Neural cell (in vitro differentiated cells): ENCODE results near the gene ATP12A. TPM values are rescaled to one million over a fixed set of nuclear protein-coding genes. Genes with fewer than 3 reads are reported as not detected.

Source experiments
- H2AFZ ChIP-seq: fragments of 200-600, 300-800 bp; sonication (generic), shearing (Covaris generic); 2 replicates; pipeline ENCODE4 v1.6.0; 2014; ENCODE audit warnings: low read depth, mild to moderate bottlenecking, antibody characterized with exemption, low read length, moderate library complexity
- H3F3A ChIP-seq: fragments of 200-600 bp; shearing (Covaris generic); 2 replicates; pipeline ENCODE4 v1.6.1; 2016; ENCODE audit warnings: mild to moderate bottlenecking, moderate library complexity, mixed read lengths, antibody characterized with exemption, low read length; ENCODE audit not compliant: insufficient read depth, poor library complexity, severe bottlenecking
- H3K27ac ChIP-seq: fragments of 200-600, 300-800 bp; sonication (generic), shearing (Covaris generic); 2 replicates; pipeline ENCODE4 v1.5.1; 2014; ENCODE audit warnings: mild to moderate bottlenecking, low read length, moderate library complexity
- H3K27me3 ChIP-seq: fragments of 300-800, 200-600 bp; sonication (generic), shearing (Covaris generic); 2 replicates; pipeline ENCODE4 v1.6.0; 2014; ENCODE audit warnings: mild to moderate bottlenecking, low read depth, low read length, moderate library complexity; ENCODE audit not compliant: insufficient read depth
- H3K36me3 ChIP-seq: fragments of 300-800, 200-600 bp; sonication (generic), shearing (Covaris generic); 2 replicates; pipeline ENCODE4 v1.5.1; 2014; ENCODE audit warnings: mild to moderate bottlenecking, antibody characterized with exemption, low read length, moderate library complexity; ENCODE audit not compliant: insufficient read depth
- H3K4me2 ChIP-seq: fragments of 300-800, 200-600 bp; sonication (generic), shearing (Covaris generic); 2 replicates; pipeline ENCODE4 v1.6.0; 2014; ENCODE audit warnings: mild to moderate bottlenecking, low read length
- H3K4me3 ChIP-seq: fragments of 300-800, 200-600 bp; sonication (generic), shearing (Covaris generic); 2 replicates; pipeline ENCODE4 v1.5.1; 2014; ENCODE audit warnings: mild to moderate bottlenecking, low read length, moderate library complexity
- H3K79me2 ChIP-seq: fragments of 200-600 bp; shearing (Covaris generic); replicated peaks from 2 replicates; pipeline ENCODE4 v1.6.0; 2014; ENCODE audit warnings: mild to moderate bottlenecking, low read length, moderate library complexity; ENCODE audit not compliant: insufficient read depth
- H3K9ac ChIP-seq: fragments of 300-800, 200-600 bp; sonication (generic), shearing (Covaris generic); 2 replicates; pipeline ENCODE4 v1.6.1; 2016; ENCODE audit warnings: mild to moderate bottlenecking, low read length, mixed read lengths
- H3K9me2 ChIP-seq: fragments of 200-600 bp; shearing (Covaris generic); 2 replicates; pipeline ENCODE4 v1.6.1; 2016; ENCODE audit warnings: mild to moderate bottlenecking, low read length, mixed read lengths; ENCODE audit not compliant: insufficient read depth
- H3K9me3 ChIP-seq: fragments of 200-600, 300-800 bp; sonication (generic), shearing (Covaris generic); 2 replicates; pipeline ENCODE4 v1.6.1; 2016; ENCODE audit warnings: mild to moderate bottlenecking, mixed run types, low read length, moderate library complexity, mixed read lengths
- H4K20me1 ChIP-seq: fragments of 200-600 bp; shearing (Covaris generic); 2 replicates; pipeline ENCODE4 v1.6.1; 2016; ENCODE audit warnings: mild to moderate bottlenecking, mixed run types; ENCODE audit not compliant: insufficient read depth
- EP300 ChIP-seq: fragments of 450-650 bp; conservative IDR thresholded peaks from 2 replicates; pipeline ENCODE4 v1.6.1; 2014; ENCODE audit warnings: antibody characterized with exemption, mild to moderate bottlenecking, moderate library complexity; ENCODE audit not compliant: poor library complexity, severe bottlenecking
- EZH2 ChIP-seq: fragments of 200-600, 300-800 bp; shearing (Covaris generic), sonication (generic); IDR thresholded peaks from 2 replicates; pipeline ENCODE4 v1.6.1; 2014; ENCODE audit warnings: antibody characterized with exemption, low read length, borderline replicate concordance, mild to moderate bottlenecking; ENCODE audit not compliant: insufficient read depth, poor library complexity, severe bottlenecking
- MXI1 ChIP-seq: fragments of 450-650 bp; conservative IDR thresholded peaks from 2 replicates; pipeline ENCODE4 v1.6.1; 2014; ENCODE audit warnings: antibody characterized with exemption, mild to moderate bottlenecking; ENCODE audit not compliant: poor library complexity, severe bottlenecking
- POLR2AphosphoS5 ChIP-seq: IDR thresholded peaks from 2 replicates; pipeline ENCODE4 v1.6.1; 2012
- RAD21 ChIP-seq: fragments of 450-650 bp; conservative IDR thresholded peaks from 2 replicates; pipeline ENCODE4 v1.6.1; 2014; ENCODE audit warnings: antibody characterized with exemption, mild to moderate bottlenecking, moderate library complexity
- SMC3 ChIP-seq: fragments of 450-650 bp; conservative IDR thresholded peaks from 2 replicates; pipeline ENCODE4 v1.6.1; 2014; ENCODE audit warnings: antibody characterized with exemption, mild to moderate bottlenecking, moderate library complexity; ENCODE audit not compliant: poor library complexity
- TAF1 ChIP-seq: IDR thresholded peaks from 2 replicates; pipeline ENCODE4 v1.6.1; 2012; ENCODE audit warnings: low read depth
- polyA plus RNA-seq: library from polyadenylated mRNA; depleted of rRNA; stranded (reverse); fragments of >200 nt; gene quantifications from 2 replicates; pipeline ENCODE4 v1.2.3, GENCODE V29; 2014
- TF ChIP-seq, protein P1 (sequence below): IDR thresholded peaks from 2 replicates; pipeline ENCODE4 v1.6.1; 2012; ENCODE audit warnings: borderline replicate concordance
- TF ChIP-seq, protein P2 (sequence below): fragments of 450-650 bp; IDR thresholded peaks from 2 replicates; pipeline ENCODE4 v1.5.1; 2014; ENCODE audit warnings: antibody characterized with exemption, mild to moderate bottlenecking, moderate library complexity; ENCODE audit not compliant: poor library complexity, severe bottlenecking

ATP12A gene
- polyA plus RNA-seq, 1 donor from 2014 or later = not detected

DNA sequence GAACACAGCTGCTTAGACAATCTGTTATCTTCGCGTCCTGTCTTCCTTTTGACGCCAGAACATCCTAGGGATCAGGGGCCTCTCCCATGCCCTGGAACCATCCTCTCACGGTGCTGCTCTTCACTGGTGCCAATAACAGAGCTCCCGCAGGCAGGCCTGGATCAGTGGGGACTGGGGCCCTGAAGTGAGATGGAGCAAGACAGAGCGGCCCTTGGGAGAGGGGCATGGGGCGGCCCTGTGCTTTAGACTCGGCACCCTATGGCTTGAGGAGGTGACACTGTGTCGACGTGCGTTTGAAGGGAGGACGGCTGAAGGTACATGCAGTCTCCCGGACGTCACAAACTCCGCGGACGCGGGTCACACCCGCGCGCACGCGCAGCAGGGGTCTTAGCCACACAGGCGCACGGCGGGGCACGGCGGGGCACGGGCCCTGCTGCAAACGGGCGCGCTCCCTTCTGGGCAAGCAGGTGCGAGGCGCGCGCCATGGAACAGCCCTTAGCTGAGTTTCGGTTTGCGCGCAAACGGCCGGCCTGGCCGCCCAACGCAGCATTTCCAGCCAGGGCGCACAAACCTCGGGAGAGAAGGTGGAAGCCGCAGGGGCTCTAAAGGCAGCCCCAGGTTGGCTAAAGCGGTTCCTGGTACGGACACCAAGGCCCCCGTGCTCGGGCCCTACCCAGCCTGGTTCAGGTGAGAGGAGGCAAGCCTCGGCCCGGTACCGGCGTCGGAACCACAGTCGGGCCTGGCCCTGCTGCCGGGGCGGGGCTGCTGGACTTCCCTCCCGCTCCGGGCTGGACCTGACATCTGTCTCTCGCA is 67.2 kb downstream of the ATP12A start:
- Histone ChIP-seq H3K27me3 (peaks cover 64% of the 10 kb centered on the region), H3K9me2 (no peaks in the 10 kb centered on the region), H4K20me1 (no peaks in the 10 kb centered on the region), H3F3A (no peaks in the 10 kb centered on the region), H3K4me3 (peak overlapping the region; percentile 80), H3K9ac (peak overlapping the region; percentile 42), H3K36me3 (no peaks in the 10 kb centered on the region), H3K4me2 (peak overlapping the region; percentile 80), H3K79me2 (no peaks in the 10 kb centered on the region), H2AFZ (peak overlapping the region; percentile 27), H3K9me3 (no peaks in the 10 kb centered on the region), H3K27ac (no peak overlapping the region)
- TF ChIP-seq POLR2AphosphoS5 (peak; percentile 27), EZH2 (no peak)

DNA sequence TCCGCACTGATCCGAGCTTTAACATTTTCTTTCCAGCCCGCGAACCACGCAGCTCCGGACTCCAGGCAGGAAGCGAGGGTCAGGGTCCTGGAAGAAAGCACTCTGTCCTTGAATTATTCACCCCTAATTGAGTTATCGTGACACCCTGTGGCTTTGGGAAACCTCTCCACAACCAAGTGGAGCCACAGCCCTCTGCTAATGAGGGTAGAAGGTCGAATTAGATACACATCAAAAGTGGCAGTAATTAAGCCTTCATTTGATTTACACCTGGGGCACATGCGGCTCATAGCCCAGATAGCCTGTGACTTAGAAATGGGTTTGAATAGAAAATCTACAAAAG is 67.8 kb downstream of the ATP12A start:
- TF ChIP-seq POLR2AphosphoS5 (no peak), TAF1 (no peak), MXI1 (no peak), EP300 (no peak), RAD21 (no peak), EZH2 (no peak), SMC3 (no peak)
- TF ChIP-seq, protein P1, sequence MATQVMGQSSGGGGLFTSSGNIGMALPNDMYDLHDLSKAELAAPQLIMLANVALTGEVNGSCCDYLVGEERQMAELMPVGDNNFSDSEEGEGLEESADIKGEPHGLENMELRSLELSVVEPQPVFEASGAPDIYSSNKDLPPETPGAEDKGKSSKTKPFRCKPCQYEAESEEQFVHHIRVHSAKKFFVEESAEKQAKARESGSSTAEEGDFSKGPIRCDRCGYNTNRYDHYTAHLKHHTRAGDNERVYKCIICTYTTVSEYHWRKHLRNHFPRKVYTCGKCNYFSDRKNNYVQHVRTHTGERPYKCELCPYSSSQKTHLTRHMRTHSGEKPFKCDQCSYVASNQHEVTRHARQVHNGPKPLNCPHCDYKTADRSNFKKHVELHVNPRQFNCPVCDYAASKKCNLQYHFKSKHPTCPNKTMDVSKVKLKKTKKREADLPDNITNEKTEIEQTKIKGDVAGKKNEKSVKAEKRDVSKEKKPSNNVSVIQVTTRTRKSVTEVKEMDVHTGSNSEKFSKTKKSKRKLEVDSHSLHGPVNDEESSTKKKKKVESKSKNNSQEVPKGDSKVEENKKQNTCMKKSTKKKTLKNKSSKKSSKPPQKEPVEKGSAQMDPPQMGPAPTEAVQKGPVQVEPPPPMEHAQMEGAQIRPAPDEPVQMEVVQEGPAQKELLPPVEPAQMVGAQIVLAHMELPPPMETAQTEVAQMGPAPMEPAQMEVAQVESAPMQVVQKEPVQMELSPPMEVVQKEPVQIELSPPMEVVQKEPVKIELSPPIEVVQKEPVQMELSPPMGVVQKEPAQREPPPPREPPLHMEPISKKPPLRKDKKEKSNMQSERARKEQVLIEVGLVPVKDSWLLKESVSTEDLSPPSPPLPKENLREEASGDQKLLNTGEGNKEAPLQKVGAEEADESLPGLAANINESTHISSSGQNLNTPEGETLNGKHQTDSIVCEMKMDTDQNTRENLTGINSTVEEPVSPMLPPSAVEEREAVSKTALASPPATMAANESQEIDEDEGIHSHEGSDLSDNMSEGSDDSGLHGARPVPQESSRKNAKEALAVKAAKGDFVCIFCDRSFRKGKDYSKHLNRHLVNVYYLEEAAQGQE = no peak
- TF ChIP-seq, protein P2, sequence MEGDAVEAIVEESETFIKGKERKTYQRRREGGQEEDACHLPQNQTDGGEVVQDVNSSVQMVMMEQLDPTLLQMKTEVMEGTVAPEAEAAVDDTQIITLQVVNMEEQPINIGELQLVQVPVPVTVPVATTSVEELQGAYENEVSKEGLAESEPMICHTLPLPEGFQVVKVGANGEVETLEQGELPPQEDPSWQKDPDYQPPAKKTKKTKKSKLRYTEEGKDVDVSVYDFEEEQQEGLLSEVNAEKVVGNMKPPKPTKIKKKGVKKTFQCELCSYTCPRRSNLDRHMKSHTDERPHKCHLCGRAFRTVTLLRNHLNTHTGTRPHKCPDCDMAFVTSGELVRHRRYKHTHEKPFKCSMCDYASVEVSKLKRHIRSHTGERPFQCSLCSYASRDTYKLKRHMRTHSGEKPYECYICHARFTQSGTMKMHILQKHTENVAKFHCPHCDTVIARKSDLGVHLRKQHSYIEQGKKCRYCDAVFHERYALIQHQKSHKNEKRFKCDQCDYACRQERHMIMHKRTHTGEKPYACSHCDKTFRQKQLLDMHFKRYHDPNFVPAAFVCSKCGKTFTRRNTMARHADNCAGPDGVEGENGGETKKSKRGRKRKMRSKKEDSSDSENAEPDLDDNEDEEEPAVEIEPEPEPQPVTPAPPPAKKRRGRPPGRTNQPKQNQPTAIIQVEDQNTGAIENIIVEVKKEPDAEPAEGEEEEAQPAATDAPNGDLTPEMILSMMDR = no peak
- H3F3A ChIP-seq = no peaks in the 10 kb centered on the region
- H2AFZ ChIP-seq = peak overlapping the region; percentile 27
- H3K4me2 ChIP-seq = peak overlapping the region; percentile 80
- no peaks in the 10 kb centered on the region for H3K79me2 ChIP-seq
- H3K27me3 ChIP-seq = peaks cover 64% of the 10 kb centered on the region
- H3K4me3 ChIP-seq = peak overlapping the region; percentile 80
- no peaks in the 10 kb centered on the region for H3K9me2 ChIP-seq
- H3K9ac ChIP-seq = peak overlapping the region; percentile 42
- no peaks in the 10 kb centered on the region for H4K20me1 ChIP-seq
- no peaks in the 10 kb centered on the region for H3K36me3 ChIP-seq
- H3K9me3 ChIP-seq = no peaks in the 10 kb centered on the region
- no peak overlapping the region for H3K27ac ChIP-seq
